OCI-LY3 (cell line): ENCODE results near the gene UBAC2.

ENCODE experiments used
- CTCF ChIP-seq: fragments of 200-600, 300-600 bp; sonication (generic); IDR thresholded peaks from 2 replicates; pipeline ENCODE4 v1.5.1; 2014; ENCODE audit warnings: antibody characterized with exemption, low read length, low read depth
- EZH2phosphoT487 ChIP-seq: fragments of 200-600 bp; shearing (Covaris generic); IDR thresholded peaks from 2 replicates; pipeline ENCODE4 v1.6.1; 2018; ENCODE audit warnings: antibody characterized with exemption, mixed run types, low read depth

GRCh38 chr13:99275093-99275469, 74.4 kb downstream of the UBAC2 start:
- no peak for TF ChIP-seq CTCF
- TF ChIP-seq EZH2phosphoT487: no peak
